ENCODE measurements around the gene DYNLL2. TPM values are rescaled to one million over a fixed set of nuclear protein-coding genes. Genes with fewer than 3 reads are reported as not detected.
"Not testable (repeated sequence)": the region's sequence is repeated elsewhere in the genome, so short reads cannot be mapped to it uniquely, and the experiment has no call there.

Gene DYNLL2
- total RNA-seq, 4 donors from 2014 or later, result 12.3 to 26.2 (median 22.7) TPM

GRCh38 chr17:58120195-58120822 lies 37.1 kb downstream of the DYNLL2 start:
- H3K27ac ChIP-seq, result no peak overlapping the region
- whole genome bisulfite sequencing, 2 donors (ENCODE audit: low coverage in 1 of 2), result 21 to 23% methylated on average over 5 to 7 of the region's 7 CpGs
- H3K4me3 ChIP-seq, result no peak overlapping the region
- H3K9me3 ChIP-seq, result no peaks in the 10 kb centered on the region
- TF ChIP-seq POLR2AphosphoS5 (IDR thresholded peaks at IDR 0.05), result no peak
- TF ChIP-seq CTCF (IDR thresholded peaks at IDR 0.05), result no peak
- TF ChIP-seq EP300 (IDR thresholded peaks at IDR 0.05; ENCODE audit: low read depth), result no peak
- no peak for TF ChIP-seq POLR2A (IDR thresholded peaks at IDR 0.05)
- intact Hi-C loops (cut with DNase I; ENCODE audit: low total_unique reads), result no loop called here
- peaks cover 4% of the 10 kb centered on the region for H3K27me3 ChIP-seq
- in situ Hi-C loops (cut with MboI; ENCODE audit: low pct_ligation_motif_present in 1 of 4, low pct_unique_long_range_greater_than_20kb in 1 of 4, low sequenced_read_pairs in 3 of 4), result loop anchor here in 2 of 4 donors (25.0 kb wide), 2 partner anchors 258 to 983 kb away; partner anchors contain the start of gene MRPS23 (in 1 of the 2)
- no peaks in the 10 kb centered on the region for H3K36me3 ChIP-seq
- DNase-seq, result peak; percentile 16
- H3K4me1 ChIP-seq, result no peaks in the 10 kb centered on the region

- no peak overlapping the region for H3K27ac ChIP-seq
- intact Hi-C loops (cut with DNase I; ENCODE audit: low total_unique reads) (no loop called here), in situ Hi-C loops (cut with MboI; ENCODE audit: low pct_ligation_motif_present in 1 of 4, low pct_unique_long_range_greater_than_20kb in 1 of 4, low sequenced_read_pairs in 3 of 4) (loop anchor here in 2 of 4 donors (25.0 kb wide), 2 partner anchors 260 to 985 kb away; partner anchors contain the start of gene MRPS23 (in 1 of the 2))
- H3K36me3 ChIP-seq, result no peaks in the 10 kb centered on the region
- no peak overlapping the region for H3K4me3 ChIP-seq
- peaks cover 4% of the 10 kb centered on the region for H3K27me3 ChIP-seq
- H3K9me3 ChIP-seq, result no peaks in the 10 kb centered on the region
- DNase-seq, result no peak
- 50 to 53% methylated on average over 3 to 5 of the region's 5 CpGs for WGBS, 2 donors (ENCODE audit: low coverage in 1 of 2)
- no peak for TF ChIP-seq CTCF (IDR thresholded peaks at IDR 0.05)
- no peak for TF ChIP-seq POLR2A (IDR thresholded peaks at IDR 0.05)
- TF ChIP-seq EP300 (IDR thresholded peaks at IDR 0.05; ENCODE audit: low read depth), result no peak
- TF ChIP-seq POLR2AphosphoS5 (IDR thresholded peaks at IDR 0.05), result no peak
- no peaks in the 10 kb centered on the region for H3K4me1 ChIP-seq
Measured at GRCh38 chr17:58121925-58122324, 38.7 kb downstream of the DYNLL2 start.

GRCh38 chr17:58127846-58128245 lies 44.6 kb downstream of the DYNLL2 start:
- Histone ChIP-seq H3K9me3 (no peaks in the 10 kb centered on the region), H3K27me3 (peaks cover 21% of the 10 kb centered on the region), H3K36me3 (no peaks in the 10 kb centered on the region), H3K4me1 (no peaks in the 10 kb centered on the region), H3K27ac (no peak overlapping the region), H3K4me3 (no peak overlapping the region)
- 42 to 54% methylated on average over 1 of the region's 1 CpG for WGBS, 2 donors (ENCODE audit: low coverage in 1 of 2)
- in situ Hi-C loops (cut with MboI; ENCODE audit: low pct_ligation_motif_present in 1 of 4, low pct_unique_long_range_greater_than_20kb in 1 of 4, low sequenced_read_pairs in 3 of 4) (loop anchor here in 1 of 4 donors (25.0 kb wide), 1 partner anchor 109 kb away; the partner anchor contains the start of gene LPO), intact Hi-C loops (cut with DNase I; ENCODE audit: low total_unique reads) (no loop called here)
- no peak for DNase-seq
- no peak for TF ChIP-seq POLR2AphosphoS5 (IDR thresholded peaks at IDR 0.05)
- no peak for TF ChIP-seq CTCF (IDR thresholded peaks at IDR 0.05)
- TF ChIP-seq EP300 (IDR thresholded peaks at IDR 0.05; ENCODE audit: low read depth), result no peak
- TF ChIP-seq POLR2A (IDR thresholded peaks at IDR 0.05), result no peak

- H3K4me3 ChIP-seq; DNase-seq; H3K27ac ChIP-seq; intact Hi-C loops (cut with DNase I; ENCODE audit: low total_unique reads); H3K36me3 ChIP-seq; H3K9me3 ChIP-seq; H3K4me1 ChIP-seq: not testable (repeated sequence)
- H3K27me3 ChIP-seq, result peaks cover 52% of the 10 kb centered on the region
- in situ Hi-C loops (cut with MboI; ENCODE audit: low pct_ligation_motif_present in 1 of 4, low pct_unique_long_range_greater_than_20kb in 1 of 4, low sequenced_read_pairs in 3 of 4), result loop anchor here in 1 of 4 donors (25.0 kb wide), 1 partner anchor 105 kb away; the partner anchor contains the start of gene LPO
- WGBS, 2 donors (ENCODE audit: low coverage in 1 of 2), result 90 to 93% methylated on average over 5 of the region's 5 CpGs
Measured at GRCh38 chr17:58132697-58133096, 49.5 kb downstream of the DYNLL2 start.
